Keratinocyte (primary cell): ENCODE data around the gene TFB1M. TPM values are rescaled to one million over a fixed set of nuclear protein-coding genes. Genes with fewer than 3 reads are reported as not detected.

Experiments
- DNase-seq: peaks from one replicate; pipeline ENCODE4 v3.0.0-alpha.2; 2011; ENCODE audit warnings: low read depth, missing footprints, low spot score
- FAIRE-seq: peaks from 2 replicates; lab custom pipeline; 2011; peaks lifted over from hg19 to GRCh38; lab: Jason Lieb, UNC
- H2AFZ ChIP-seq: 2 replicates; pipeline ENCODE4 v1.6.0; 2012; ENCODE audit warnings: low read length, control low read depth, inconsistent platforms; ENCODE audit not compliant: control insufficient read depth
- H3K27ac ChIP-seq: 2 replicates; pipeline ENCODE4 v1.5.1; 2011; ENCODE audit warnings: low read length; ENCODE audit not compliant: control insufficient read depth, insufficient read depth
- H3K27me3 ChIP-seq: 3 replicates; pipeline ENCODE4 v1.6.0; 2011; ENCODE audit warnings: low read length; ENCODE audit not compliant: control insufficient read depth, insufficient read depth; ENCODE audit errors: extremely low read depth
- H3K36me3 ChIP-seq, 2 experiments: 2 replicates in 1 of 2; 3 replicates in 1 of 2; pipeline ENCODE4 v1.5.1; 2011; ENCODE audit warnings: low read length in 2 of 2, mild to moderate bottlenecking in 1 of 2; ENCODE audit not compliant: control insufficient read depth in 2 of 2, insufficient read depth in 2 of 2; ENCODE audit errors: extremely low read depth in 1 of 2
- H3K4me1 ChIP-seq: 3 replicates; pipeline ENCODE4 v1.5.1; 2011; ENCODE audit warnings: low read length; ENCODE audit not compliant: control insufficient read depth, insufficient read depth; ENCODE audit errors: extremely low read depth
- H3K4me2 ChIP-seq: 3 replicates; pipeline ENCODE4 v1.6.0; 2011; ENCODE audit warnings: low read depth, low read length; ENCODE audit not compliant: control insufficient read depth, insufficient read depth; ENCODE audit errors: extremely low read depth
- H3K4me3 ChIP-seq, 3 experiments: fragments of 200-600 bp in 1 of 3; sonication (generic) in 1 of 3; 2 replicates in 2 of 3; 3 replicates in 1 of 3; pipeline ENCODE4 v1.5.1; 2011 to 2016; ENCODE audit warnings: low read length in 3 of 3, mild to moderate bottlenecking in 3 of 3, control low read depth in 2 of 3, inconsistent platforms in 1 of 3, low read depth in 1 of 3, mixed read lengths in 1 of 3, mixed run types in 1 of 3, moderate library complexity in 1 of 3; ENCODE audit not compliant: control insufficient read depth in 2 of 3, insufficient read depth in 2 of 3; ENCODE audit errors: extremely low read depth in 1 of 3
- H3K79me2 ChIP-seq: 2 replicates; pipeline ENCODE4 v1.6.0; 2012; ENCODE audit warnings: low read length; ENCODE audit not compliant: control insufficient read depth, insufficient read depth
- H3K9ac ChIP-seq: 3 replicates; pipeline ENCODE4 v1.6.0; 2011; ENCODE audit warnings: low read length; ENCODE audit not compliant: control insufficient read depth, insufficient read depth; ENCODE audit errors: extremely low read depth
- H3K9me1 ChIP-seq: 3 replicates; pipeline ENCODE4 v1.6.0; 2011; ENCODE audit warnings: low read length; ENCODE audit not compliant: control insufficient read depth, insufficient read depth; ENCODE audit errors: extremely low read depth
- H3K9me3 ChIP-seq: 2 replicates; pipeline ENCODE4 v1.5.1; 2012; ENCODE audit warnings: low read depth, low read length; ENCODE audit not compliant: control insufficient read depth
- H4K20me1 ChIP-seq: 3 replicates; pipeline ENCODE4 v1.6.0; 2011; ENCODE audit warnings: low read length; ENCODE audit not compliant: control insufficient read depth, insufficient read depth; ENCODE audit errors: extremely low read depth
- EZH2 ChIP-seq: IDR thresholded peaks from one replicate; pipeline ENCODE4 v1.6.1; 2012; ENCODE audit warnings: inconsistent platforms, mild to moderate bottlenecking, low read length, moderate library complexity
- dilution Hi-C: fragments of 300-500 bp; cut with MboI; formaldehyde crosslinking; loops from one replicate; pipeline ENCODE4 v1.7.0; 2020; ENCODE audit warnings: low sequenced_read_pairs; ENCODE audit not compliant: extremely low pct_ligation_motif_present
- polyA plus RNA-seq, 5 experiments: library from polyadenylated mRNA; depleted of rRNA in 3 of 5; stranded (reverse) in 3 of 5; stranded (forward) in 1 of 5; unstranded in 1 of 5; fragments of >200 nt; gene quantifications; 1 replicate in 1 of 5; 2 replicates in 3 of 5; 3 replicates in 1 of 5; pipeline versions ENCODE4 v1.2.1 to v1.2.3, GENCODE V29; 2011 to 2012; ENCODE audit warnings: missing spikeins in 2 of 5, low read depth in 1 of 5, low replicate concordance in 1 of 5
- TF ChIP-seq, protein P1 (sequence below), 3 experiments: IDR thresholded peaks in 1 of 3; conservative IDR thresholded peaks in 1 of 3; optimal IDR thresholded peaks in 1 of 3; 2 replicates in 2 of 3; 3 replicates in 1 of 3; pipeline versions ENCODE3 to v1.5.1; 2011; ENCODE audit warnings: low read length in 3 of 3, mild to moderate bottlenecking in 3 of 3, moderate library complexity in 2 of 3, control low read depth in 1 of 3, inconsistent platforms in 1 of 3; ENCODE audit not compliant: insufficient read depth in 2 of 3; ENCODE audit errors: extremely low read depth in 1 of 3

Gene TFB1M
- polyA plus RNA-seq, 1 donor (not counting 4 experiments of a cell fraction or from before 2014, with no cell fraction given) = 38.6 TPM

DNA sequence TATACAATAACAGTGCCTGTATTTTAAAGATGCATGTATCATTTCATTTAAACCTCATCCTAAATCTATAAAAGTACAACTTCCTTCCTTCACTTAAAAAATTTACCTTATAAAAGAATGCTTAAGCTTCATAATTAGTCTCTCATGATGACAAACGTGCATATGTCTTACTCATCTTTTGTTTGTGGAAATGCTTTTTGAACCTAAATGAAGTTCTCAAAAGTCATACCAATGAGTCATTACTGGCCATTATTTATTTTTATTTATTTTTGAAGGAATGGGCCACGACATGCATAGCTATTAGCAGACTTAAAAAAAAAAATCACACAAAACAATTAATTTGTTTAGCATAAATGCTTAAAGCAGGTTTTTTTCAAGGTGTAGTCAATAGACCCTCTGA lies 3.7 kb downstream of the TFB1M start:
- TF ChIP-seq EZH2 = no peak
- TF ChIP-seq, protein P1, sequence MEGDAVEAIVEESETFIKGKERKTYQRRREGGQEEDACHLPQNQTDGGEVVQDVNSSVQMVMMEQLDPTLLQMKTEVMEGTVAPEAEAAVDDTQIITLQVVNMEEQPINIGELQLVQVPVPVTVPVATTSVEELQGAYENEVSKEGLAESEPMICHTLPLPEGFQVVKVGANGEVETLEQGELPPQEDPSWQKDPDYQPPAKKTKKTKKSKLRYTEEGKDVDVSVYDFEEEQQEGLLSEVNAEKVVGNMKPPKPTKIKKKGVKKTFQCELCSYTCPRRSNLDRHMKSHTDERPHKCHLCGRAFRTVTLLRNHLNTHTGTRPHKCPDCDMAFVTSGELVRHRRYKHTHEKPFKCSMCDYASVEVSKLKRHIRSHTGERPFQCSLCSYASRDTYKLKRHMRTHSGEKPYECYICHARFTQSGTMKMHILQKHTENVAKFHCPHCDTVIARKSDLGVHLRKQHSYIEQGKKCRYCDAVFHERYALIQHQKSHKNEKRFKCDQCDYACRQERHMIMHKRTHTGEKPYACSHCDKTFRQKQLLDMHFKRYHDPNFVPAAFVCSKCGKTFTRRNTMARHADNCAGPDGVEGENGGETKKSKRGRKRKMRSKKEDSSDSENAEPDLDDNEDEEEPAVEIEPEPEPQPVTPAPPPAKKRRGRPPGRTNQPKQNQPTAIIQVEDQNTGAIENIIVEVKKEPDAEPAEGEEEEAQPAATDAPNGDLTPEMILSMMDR (optimal IDR thresholded peaks at IDR 0.05 in 1 of 3, IDR thresholded peaks at IDR 0.05 in 1 of 3, conservative IDR thresholded peaks at IDR 0.05 in 1 of 3; ENCODE audit: extremely low read depth in 1 of 3, insufficient read depth in 2 of 3, low read length in 3 of 3) = no peak
- H2AFZ ChIP-seq = no peak overlapping the region
- H3K4me2 ChIP-seq = peak overlapping the region; percentile 29
- peak overlapping the region in 2 of 3 experiments; percentile 31 to 51 for H3K4me3 ChIP-seq
- peaks cover 28% of the 10 kb centered on the region for H3K4me1 ChIP-seq
- peaks cover 10 to 21% of the 10 kb centered on the region in 2 experiments for H3K36me3 ChIP-seq
- peak overlapping the region; percentile 16 for H3K9ac ChIP-seq
- H3K27me3 ChIP-seq = no peaks in the 10 kb centered on the region
- dilution Hi-C loops = no loop called here
- peaks cover 63% of the 10 kb centered on the region for H3K79me2 ChIP-seq
- peak overlapping the region; percentile 77 for H3K27ac ChIP-seq
- H4K20me1 ChIP-seq = no peaks in the 10 kb centered on the region
- FAIRE-seq (peak; percentile 34), DNase-seq (no peak)
- peaks cover 3% of the 10 kb centered on the region for H3K9me3 ChIP-seq
- peaks cover 3% of the 10 kb centered on the region for H3K9me1 ChIP-seq

DNA sequence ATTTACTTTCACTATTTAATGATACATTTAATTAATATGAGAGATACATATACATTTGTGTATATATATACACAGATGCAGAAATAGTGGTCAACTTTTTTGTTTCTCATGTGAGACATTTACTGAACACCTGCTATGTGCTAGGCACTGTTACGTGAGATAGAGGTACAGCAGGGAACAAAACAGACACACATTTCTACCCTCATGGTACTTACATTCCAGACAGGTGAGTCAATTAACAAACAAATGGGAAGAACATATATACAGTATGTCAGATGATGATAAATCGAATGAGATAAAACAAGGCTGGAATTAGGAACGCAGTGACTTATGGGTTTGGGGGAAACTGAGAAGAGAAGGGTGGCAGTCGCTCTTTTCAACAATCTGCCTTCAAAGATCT lies 5.1 kb downstream of the TFB1M start:
- FAIRE-seq = peak; percentile 5
- H3K27ac ChIP-seq = peak overlapping the region; percentile 76
- H4K20me1 ChIP-seq = no peaks in the 10 kb centered on the region
- peaks cover 67% of the 10 kb centered on the region for H3K79me2 ChIP-seq
- peak overlapping the region in 1 of 3 experiments; percentile 51 for H3K4me3 ChIP-seq
- dilution Hi-C loops = no loop called here
- peak overlapping the region; percentile 19 for H3K4me2 ChIP-seq
- peaks cover 3% of the 10 kb centered on the region for H3K9me3 ChIP-seq
- peaks cover 10 to 21% of the 10 kb centered on the region in 2 experiments for H3K36me3 ChIP-seq
- H3K27me3 ChIP-seq = no peaks in the 10 kb centered on the region
- no peak for TF ChIP-seq EZH2
- TF ChIP-seq, protein P1 (optimal IDR thresholded peaks at IDR 0.05 in 1 of 3, IDR thresholded peaks at IDR 0.05 in 1 of 3, conservative IDR thresholded peaks at IDR 0.05 in 1 of 3; ENCODE audit: extremely low read depth in 1 of 3, insufficient read depth in 2 of 3, low read length in 3 of 3) = no peak
- peaks cover 25% of the 10 kb centered on the region for H3K4me1 ChIP-seq
- DNase-seq = no peak
- H3K9ac ChIP-seq = no peak overlapping the region
- H3K9me1 ChIP-seq = peaks cover 3% of the 10 kb centered on the region
- H2AFZ ChIP-seq = no peak overlapping the region
